HG02610 (cell line): ENCODE data around the gene DAND5.

Source experiments
- ATAC-seq: cut with Tn5 transposase; IDR thresholded peaks from one replicate; pipeline ENCODE4 v1.9.1; 2021; ENCODE audit warnings: mild to moderate bottlenecking, moderate library complexity; ENCODE audit not compliant: unreplicated experiment

The DAND5 gene

DNA sequence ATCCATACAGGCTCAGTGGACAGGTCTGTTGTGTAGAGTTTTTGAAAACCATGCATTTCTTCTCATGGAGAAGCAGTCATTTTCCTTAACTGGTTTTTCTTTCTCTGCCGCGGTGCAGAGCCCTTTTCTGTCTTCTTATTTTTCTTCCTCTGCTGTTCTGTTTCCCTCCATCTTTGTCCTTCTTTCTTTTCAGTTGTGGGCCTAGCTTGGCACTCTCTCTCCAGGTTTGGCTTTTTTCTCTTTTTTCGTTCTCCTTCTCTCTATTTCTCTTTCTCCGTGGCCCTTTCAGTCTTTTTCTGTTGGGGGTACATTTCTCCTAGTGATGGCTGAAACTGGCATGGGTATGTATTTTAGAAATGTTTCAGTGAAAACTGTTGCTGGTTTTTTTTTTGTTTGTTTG, 50.0 kb downstream of the DAND5 start:
- no peak for ATAC-seq

DNA sequence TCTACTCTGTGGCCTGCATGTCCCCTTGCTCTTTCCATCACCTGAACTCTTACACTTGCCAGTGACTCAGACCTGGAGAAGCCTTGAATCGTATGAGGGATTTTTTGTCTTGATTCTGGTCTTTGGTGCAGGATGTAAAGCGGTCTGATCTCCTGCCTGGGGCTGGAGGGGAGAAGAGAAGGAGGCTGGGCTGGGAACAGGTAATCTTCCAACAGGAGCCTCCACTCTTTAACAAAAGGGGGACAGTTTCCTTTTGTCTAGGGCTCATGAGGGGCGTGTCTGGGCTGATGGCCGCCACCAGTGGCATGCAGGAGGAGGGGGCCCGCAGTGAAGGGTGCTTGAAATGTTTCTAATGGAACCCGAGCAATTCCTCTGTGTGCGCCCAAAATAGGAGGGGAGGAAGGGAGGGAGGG, 50.6 kb downstream of the DAND5 start:
- no peak for ATAC-seq

DNA sequence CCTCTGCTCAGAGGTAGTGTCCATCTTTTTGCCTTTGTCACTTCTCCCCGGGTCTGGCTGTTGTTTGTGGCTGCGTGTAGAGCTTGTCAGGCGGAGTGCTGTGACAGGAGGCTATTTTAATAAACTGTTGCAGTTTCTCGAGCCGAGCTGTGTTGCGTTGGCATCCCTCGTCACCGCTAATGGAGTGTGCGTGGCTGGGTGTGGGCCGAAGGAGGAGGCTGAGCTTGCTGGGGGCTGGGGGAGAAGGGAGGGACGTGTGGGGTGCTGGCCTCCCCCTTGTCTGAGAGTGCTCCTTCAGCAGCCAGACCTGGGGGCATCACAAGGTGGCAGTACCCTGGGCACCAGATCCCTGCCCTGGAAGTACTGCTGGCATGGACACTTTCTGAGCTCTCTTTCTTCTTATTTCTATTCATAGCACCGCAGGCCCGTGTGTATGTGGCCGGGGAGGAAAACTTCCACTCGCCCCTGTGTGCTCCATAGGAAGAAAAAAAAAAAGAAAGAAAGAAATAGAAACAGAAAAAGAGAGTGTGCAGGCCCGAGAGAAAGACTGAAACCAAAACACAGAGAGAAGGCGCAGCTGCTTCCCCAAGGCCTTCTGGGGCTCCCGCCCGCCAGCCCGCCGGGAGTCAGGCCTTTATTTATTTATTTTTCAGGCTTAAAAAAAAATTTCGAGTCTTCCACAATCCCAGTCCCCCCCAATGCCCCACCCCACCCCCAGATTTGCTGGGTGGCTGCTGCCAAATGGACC, 52.9 kb downstream of the DAND5 start:
- ATAC-seq = no peak

DNA sequence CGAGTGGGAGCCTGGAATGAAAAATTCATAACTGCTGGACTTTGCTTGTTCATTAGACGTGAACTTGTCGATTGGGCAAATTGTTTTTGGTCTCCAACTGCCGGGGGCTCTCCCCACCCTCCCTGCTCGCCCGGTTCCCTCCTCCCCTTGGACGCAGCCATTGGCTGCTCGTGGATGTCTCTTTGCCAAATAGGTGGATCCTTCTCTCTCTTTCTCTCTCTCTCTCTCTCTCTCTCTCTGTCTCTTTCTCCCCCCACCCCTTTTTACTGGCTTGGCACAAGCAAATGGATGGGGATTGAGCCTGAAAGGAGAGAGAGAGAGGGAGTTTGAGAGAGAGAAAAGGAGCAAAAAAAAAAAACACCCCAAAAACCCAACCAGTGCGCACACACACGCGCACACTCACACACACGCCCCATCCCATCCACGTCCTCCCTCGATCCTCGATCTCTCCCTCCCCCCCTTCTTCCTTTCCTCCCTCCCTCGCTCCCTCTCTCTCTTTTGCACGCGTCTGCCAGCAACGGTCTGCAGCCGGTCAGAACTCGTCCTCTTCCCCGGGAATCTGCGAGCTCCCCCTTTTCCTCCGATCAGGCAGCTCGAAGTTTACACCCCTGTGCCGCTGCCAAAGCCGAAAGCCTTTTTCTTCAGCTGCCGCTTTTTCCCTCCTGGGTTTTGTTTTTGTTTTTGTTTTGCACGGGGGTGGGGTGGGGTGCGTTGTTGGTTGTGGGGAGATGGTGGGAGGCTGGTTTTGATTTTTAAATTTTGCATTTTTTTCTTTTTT, 53.7 kb downstream of the DAND5 start:
- no peak for ATAC-seq

GRCh38 chr19:13023656-13024055, 54.3 kb downstream of the DAND5 start:
- ATAC-seq = no peak
